HEK293 (cell line): ENCODE data around the gene CCBE1.

Source experiments
- CTCF ChIA-PET: fragments of 350-600 bp; formaldehyde crosslinking; extraction: SDS; loops from one replicate; lab custom pipeline; 2021; ENCODE audit warnings: antibody characterized with exemption; lab: Yijun Ruan, JAX
- POLR2A ChIA-PET: fragments of 300-600 bp; formaldehyde crosslinking; extraction: SDS; loops from one replicate; lab custom pipeline; 2020; ENCODE audit warnings: antibody characterized with exemption, inconsistent platforms; lab: Yijun Ruan, JAX
- H3K27ac ChIP-seq: fragments of 200-500 bp; sonication (Bioruptor generic); 2 replicates; pipeline ENCODE4 v1.5.1; 2014; ENCODE audit warnings: low read depth, low read length, control low read depth, inconsistent platforms; ENCODE audit errors: extremely low read depth
- H3K36me3 ChIP-seq, 2 experiments: fragments of 200-500 bp in 1 of 2; sonication (Bioruptor generic) in 1 of 2; 1 replicate in 1 of 2; 2 replicates in 1 of 2; pipeline ENCODE4 v1.5.1; 2014 to 2017; ENCODE audit warnings: inconsistent platforms in 2 of 2, low read length in 2 of 2; ENCODE audit not compliant: control insufficient read depth in 2 of 2, insufficient read depth in 1 of 2
- H3K4me1 ChIP-seq: fragments of 200-500 bp; sonication (Bioruptor generic); 2 replicates; pipeline ENCODE4 v1.5.1; 2014; ENCODE audit warnings: mild to moderate bottlenecking, low read length, inconsistent platforms; ENCODE audit not compliant: control insufficient read depth, insufficient read depth
- H3K4me3 ChIP-seq: 2 replicates; pipeline ENCODE4 v1.5.1; 2011; ENCODE audit warnings: low read depth, mild to moderate bottlenecking, control low read depth, low read length, moderate library complexity
- H3K9me3 ChIP-seq: fragments of 200-500 bp; sonication (Bioruptor generic); 2 replicates; pipeline ENCODE4 v1.5.1; 2014; ENCODE audit warnings: low read depth, low read length, inconsistent platforms; ENCODE audit not compliant: control insufficient read depth, insufficient read depth
- GLI2 ChIP-seq: fragments of 450-650 bp; formaldehyde crosslinking; IDR thresholded peaks from 2 replicates; pipeline ENCODE4; 2017; ENCODE audit warnings: missing biosample characterization, missing genetic modification characterization, low read depth, borderline replicate concordance
- KLF9 ChIP-seq: fragments of 450-650 bp; formaldehyde crosslinking; IDR thresholded peaks from 2 replicates; pipeline ENCODE4 v1.5.1; 2016; ENCODE audit warnings: missing biosample characterization, missing genetic modification characterization, low read depth
- OSR2 ChIP-seq: fragments of 450-650 bp; formaldehyde crosslinking; IDR thresholded peaks from 2 replicates; pipeline ENCODE4 v1.5.1; 2016; ENCODE audit warnings: missing biosample characterization, missing genetic modification characterization
- PRDM1 ChIP-seq: fragments of 450-650 bp; formaldehyde crosslinking; IDR thresholded peaks from 2 replicates; pipeline ENCODE4; 2016; ENCODE audit warnings: missing biosample characterization, missing genetic modification characterization
- SCRT2 ChIP-seq: fragments of 450-650 bp; formaldehyde crosslinking; IDR thresholded peaks from 2 replicates; pipeline ENCODE4 v1.5.1; 2016; ENCODE audit warnings: missing biosample characterization, missing genetic modification characterization
- SP2 ChIP-seq: fragments of 450-650 bp; formaldehyde crosslinking; IDR thresholded peaks from 2 replicates; pipeline ENCODE4 v1.5.1; 2016; ENCODE audit warnings: missing biosample characterization, missing genetic modification characterization
- TSHZ1 ChIP-seq: fragments of 450-650 bp; formaldehyde crosslinking; IDR thresholded peaks from 2 replicates; pipeline ENCODE4 v1.5.1; 2016; ENCODE audit warnings: missing biosample characterization, missing genetic modification characterization, borderline replicate concordance
- YY1 ChIP-seq: fragments of 450-650 bp; formaldehyde crosslinking; IDR thresholded peaks from 2 replicates; pipeline ENCODE4 v1.5.1; 2018; ENCODE audit warnings: missing biosample characterization, missing genetic modification characterization
- ZNF10 ChIP-seq: fragments of 450-650 bp; formaldehyde crosslinking; IDR thresholded peaks from 2 replicates; pipeline ENCODE4 v1.5.1; 2017; ENCODE audit warnings: missing biosample characterization, missing genetic modification characterization
- ZNF114 ChIP-seq: fragments of 450-650 bp; formaldehyde crosslinking; IDR thresholded peaks from 2 replicates; pipeline ENCODE4 v1.5.0; 2017; ENCODE audit warnings: missing biosample characterization, missing genetic modification characterization
- ZNF133 ChIP-seq: fragments of 450-650 bp; formaldehyde crosslinking; IDR thresholded peaks from 2 replicates; pipeline ENCODE4 v1.5.1; 2016; ENCODE audit warnings: missing biosample characterization, missing genetic modification characterization
- ZNF24 ChIP-seq: fragments of 450-650 bp; formaldehyde crosslinking; IDR thresholded peaks from 2 replicates; pipeline ENCODE4 v1.5.1; 2016; ENCODE audit warnings: missing biosample characterization, missing genetic modification characterization
- ZNF280D ChIP-seq: fragments of 450-650 bp; formaldehyde crosslinking; IDR thresholded peaks from 2 replicates; pipeline ENCODE4 v1.5.1; 2016; ENCODE audit warnings: missing biosample characterization, missing genetic modification characterization
- ZNF292 ChIP-seq: fragments of 450-650 bp; formaldehyde crosslinking; IDR thresholded peaks from 2 replicates; pipeline ENCODE4 v1.5.1; 2016; ENCODE audit warnings: low read depth, missing biosample characterization, missing genetic modification characterization, borderline replicate concordance
- ZNF423 ChIP-seq: fragments of 450-650 bp; formaldehyde crosslinking; IDR thresholded peaks from 2 replicates; pipeline ENCODE4 v1.5.1; 2016; ENCODE audit warnings: missing biosample characterization, missing genetic modification characterization
- ZNF645 ChIP-seq: fragments of 450-650 bp; formaldehyde crosslinking; IDR thresholded peaks from 2 replicates; pipeline ENCODE4; 2016; ENCODE audit warnings: missing biosample characterization, missing genetic modification characterization
- ZNF768 ChIP-seq: fragments of 450-650 bp; formaldehyde crosslinking; IDR thresholded peaks from 2 replicates; pipeline ENCODE4 v1.5.1; 2018; ENCODE audit warnings: missing biosample characterization, mild to moderate bottlenecking, missing genetic modification characterization
- ZNF776 ChIP-seq: fragments of 450-650 bp; formaldehyde crosslinking; IDR thresholded peaks from 2 replicates; pipeline ENCODE4 v1.5.0; 2017; ENCODE audit warnings: missing biosample characterization, missing genetic modification characterization, borderline replicate concordance
- ZSCAN4 ChIP-seq: fragments of 450-650 bp; formaldehyde crosslinking; IDR thresholded peaks from 2 replicates; pipeline ENCODE4 v1.5.1; 2017; ENCODE audit warnings: missing biosample characterization, missing genetic modification characterization
- ZSCAN5A ChIP-seq: fragments of 450-650 bp; formaldehyde crosslinking; IDR thresholded peaks from 2 replicates; pipeline ENCODE4 v1.5.1; 2016; ENCODE audit warnings: missing biosample characterization, missing genetic modification characterization

The CCBE1 gene

GRCh38 chr18:59690996-59691395 lies 6.2 kb downstream of the CCBE1 start:
- no peak overlapping the region for H3K4me3 ChIP-seq
- ChIA-PET POLR2A (interaction anchor here (0.7 kb wide), 1 partner anchor 29 kb away, joined by 3 read pairs; no protein-coding TSS in a partner anchor), CTCF (interaction anchor here (0.6 to 3.1 kb wide), 4 partner anchors 9 to 132 kb away, joined by 3 to 15 read pairs (median 8); no protein-coding TSS in a partner anchor)
- H3K9me3 ChIP-seq = no peaks in the 10 kb centered on the region
- no peaks in the 10 kb centered on the region for H3K36me3 ChIP-seq
- no peak for TF ChIP-seq ZSCAN4 (tag by site-specific recombination)
- no peak for TF ChIP-seq ZSCAN5A (tag by site-specific recombination)
- no peak for TF ChIP-seq YY1
- TF ChIP-seq ZNF292 (tag by site-specific recombination) = no peak
- no peak for TF ChIP-seq SP2
- no peak for TF ChIP-seq ZNF645 (tag by site-specific recombination)
- TF ChIP-seq OSR2 (tag by site-specific recombination) = no peak
- TF ChIP-seq ZNF10 (tag by site-specific recombination) = no peak
- TF ChIP-seq ZNF133 (tag by site-specific recombination) = no peak
- TF ChIP-seq ZNF768 (tag by site-specific recombination) = no peak
- no peak for TF ChIP-seq ZNF114 (tag by site-specific recombination)
- TF ChIP-seq KLF9 (tag by site-specific recombination) = no peak
- TF ChIP-seq PRDM1 (tag by site-specific recombination) = no peak
- TF ChIP-seq GLI2 (tag by site-specific recombination) = no peak
- H3K27ac ChIP-seq = no peak overlapping the region
- H3K4me1 ChIP-seq = 0 out of 2 replicates have a peak, but pooled peaks cover under 1% of the 10 kb centered on the region

- TF ChIP-seq ZNF776 (tag by site-specific recombination) (no peak), SCRT2 (peak; percentile 59)
- Histone ChIP-seq H3K4me1 (no peaks in the 10 kb centered on the region), H3K27ac (no peak overlapping the region), H3K4me3 (no peak overlapping the region), H3K36me3 (no peaks in the 10 kb centered on the region), H3K9me3 (no peaks in the 10 kb centered on the region)
- CTCF ChIA-PET = interaction anchor here (0.6 to 3.1 kb wide), 7 partner anchors 8 to 1218 kb away, joined by 3 to 15 read pairs (median 4); no protein-coding TSS in a partner anchor
- POLR2A ChIA-PET = interaction anchor here (0.7 kb wide), 1 partner anchor 28 kb away, joined by 3 read pairs; no protein-coding TSS in a partner anchor
These were observed 6.8 kb downstream of the CCBE1 start for GRCh38 chr18:59690186-59690982.

GRCh38 chr18:59689756-59690155 lies 7.5 kb downstream of the CCBE1 start:
- H3K27ac ChIP-seq = no peak overlapping the region
- H3K4me3 ChIP-seq = no peak overlapping the region
- no peaks in the 10 kb centered on the region for H3K9me3 ChIP-seq
- ChIA-PET CTCF (interaction anchor here (0.6 to 5.9 kb wide), 7 partner anchors 8 to 1217 kb away, joined by 3 to 46 read pairs (median 5); partner anchors contain the start of gene CCBE1), POLR2A (no interaction called here)
- H3K36me3 ChIP-seq = no peaks in the 10 kb centered on the region
- no peaks in the 10 kb centered on the region for H3K4me1 ChIP-seq
- TF ChIP-seq ZNF280D (no peak), ZNF24 (tag by site-specific recombination) (no peak), TSHZ1 (tag by site-specific recombination) (no peak), ZNF10 (tag by site-specific recombination) (no peak), ZNF423 (tag by site-specific recombination) (no peak)
